Activated B cell treated with CpG ODN at 0.5 μM for 24 hours (primary cell): ENCODE measurements around the gene NPR1. TPM values are rescaled to one million over a fixed set of nuclear protein-coding genes. Genes with fewer than 3 reads are reported as not detected.

ENCODE experiments used
- ATAC-seq: fragments of 200-7000 bp; cut with Tn5 transposase; one replicate; pipeline ENCODE4 v1.10.0; 2021; ENCODE audit warnings: low read depth, mild to moderate bottlenecking, moderate library complexity
- CTCF ChIA-PET: fragments of 350-600 bp; sonication (Branson Sonifier 250); formaldehyde crosslinking; loops from one replicate; lab custom pipeline; 2021; ENCODE audit warnings: antibody characterized with exemption; lab: Charles Lee
- POLR2A ChIA-PET: fragments of 350-600 bp; sonication (Branson Sonifier 250); formaldehyde crosslinking; loops from one replicate; lab custom pipeline; 2021; ENCODE audit warnings: antibody characterized with exemption; lab: Charles Lee
- DNase-seq: peaks from one replicate; pipeline ENCODE4 v3.0.0; 2022
- H3K27ac Mint-ChIP-seq: one replicate; pipeline ENCODE4 v1.8.0; 2020; ENCODE audit warnings: mixed read lengths
- H3K27me3 Mint-ChIP-seq: one replicate; pipeline ENCODE4 v1.8.0; 2021; ENCODE audit warnings: mixed read lengths
- H3K36me3 Mint-ChIP-seq: one replicate; pipeline ENCODE4 v1.8.0; 2021; ENCODE audit warnings: low read depth, mixed read lengths
- H3K4me1 Mint-ChIP-seq: one replicate; pipeline ENCODE4 v1.8.0; 2021; ENCODE audit warnings: mixed read lengths
- H3K4me3 Mint-ChIP-seq: one replicate; pipeline ENCODE4 v1.8.0; 2020; ENCODE audit warnings: mild to moderate bottlenecking, mixed read lengths
- H3K9me3 Mint-ChIP-seq: one replicate; pipeline ENCODE4 v1.8.0; 2020; ENCODE audit warnings: mixed read lengths
- CTCF ChIP-seq: fragments of 200-600 bp; IDR thresholded peaks from one replicate; pipeline ENCODE4 v1.8.0; 2022; ENCODE audit warnings: antibody characterized with exemption, mild to moderate bottlenecking
- intact Hi-C: fragments of 100-400 bp; cut with micrococcal nuclease; formaldehyde crosslinking; loops from one replicate; pipeline ENCODE4 v1.15.1; 2024
- total RNA-seq: library from RNA; stranded (reverse); gene quantifications from 2 replicates; pipeline ENCODE4 v1.2.3, GENCODE V29; 2022

Gene NPR1
- total RNA-seq, 1 donor from 2014 or later, result 0.82 TPM

DNA sequence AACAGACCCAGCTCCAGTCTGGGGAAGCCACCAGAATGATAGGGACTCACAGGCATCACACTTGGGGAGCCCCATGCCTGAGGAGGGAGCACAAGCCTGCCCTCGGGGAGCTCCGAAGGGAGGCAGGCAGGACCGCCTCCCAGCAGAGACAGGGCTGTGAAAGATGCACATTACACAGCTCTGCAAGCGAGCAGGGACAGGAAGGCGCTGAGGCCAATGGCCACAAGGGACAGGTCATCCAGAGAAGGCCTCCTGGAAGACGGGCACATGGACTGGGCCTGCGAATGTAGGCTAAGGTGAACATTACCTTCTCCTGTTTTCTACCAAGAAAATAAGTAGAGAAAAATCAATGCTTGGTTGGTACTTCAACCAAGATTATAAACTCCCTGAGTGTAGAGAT is 4.2 kb downstream of the NPR1 start:
- CTCF ChIA-PET, result interaction anchor here (0.7 kb wide), 1 partner anchor 114 kb away, joined by 3 read pairs; no protein-coding TSS in a partner anchor
- intact Hi-C loops, result no loop called here
- H3K27me3 Mint-ChIP-seq, result peaks cover 43% of the 10 kb centered on the region

DNA sequence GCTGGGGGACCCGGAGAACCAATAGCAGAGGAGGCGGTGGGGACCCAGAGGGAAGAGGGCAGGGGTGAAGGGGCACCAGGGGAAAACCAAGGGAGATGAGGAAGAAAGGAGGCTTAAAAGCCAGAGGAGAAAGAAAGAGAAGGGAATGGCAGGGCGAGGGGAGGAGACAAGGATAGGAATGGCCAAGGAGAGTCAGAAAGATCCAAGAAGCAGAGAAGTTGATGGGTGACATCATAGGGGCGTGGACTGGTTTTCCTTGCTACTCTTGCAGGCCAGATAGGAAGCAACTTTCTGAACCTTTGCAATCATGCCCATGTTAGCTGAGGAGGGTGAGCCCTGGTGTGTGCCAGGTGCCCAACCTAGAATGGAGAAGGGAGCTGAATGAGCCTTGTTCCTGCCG is 5.4 kb downstream of the NPR1 start:
- DNase-seq (no peak), ATAC-seq (no peak)
- Mint-ChIP-seq H3K27me3 (peaks cover 37% of the 10 kb centered on the region), H3K9me3 (no peaks in the 10 kb centered on the region), H3K4me3 (no peak overlapping the region), H3K4me1 (peaks cover 14% of the 10 kb centered on the region), H3K27ac (no peak overlapping the region), H3K36me3 (no peaks in the 10 kb centered on the region)
- ChIA-PET POLR2A (no interaction called here), CTCF (no interaction called here)
- intact Hi-C loops, result no loop called here
- TF ChIP-seq CTCF, result no peak

More for the DNA sequence above, 4.2 kb downstream of the NPR1 start:
- no peak for TF ChIP-seq CTCF
- DNase-seq, result no peak
- H3K27ac Mint-ChIP-seq, result no peak overlapping the region
- H3K4me1 Mint-ChIP-seq, result peaks cover 18% of the 10 kb centered on the region
- no peaks in the 10 kb centered on the region for H3K9me3 Mint-ChIP-seq
- no peak for ATAC-seq
- POLR2A ChIA-PET, result interaction anchor here (0.6 to 0.9 kb wide), 2 partner anchors 7 to 45 kb away, joined by 3 to 5 read pairs; partner anchors contain the start of gene INTS3
- H3K36me3 Mint-ChIP-seq, result no peaks in the 10 kb centered on the region
- no peak overlapping the region for H3K4me3 Mint-ChIP-seq

DNA sequence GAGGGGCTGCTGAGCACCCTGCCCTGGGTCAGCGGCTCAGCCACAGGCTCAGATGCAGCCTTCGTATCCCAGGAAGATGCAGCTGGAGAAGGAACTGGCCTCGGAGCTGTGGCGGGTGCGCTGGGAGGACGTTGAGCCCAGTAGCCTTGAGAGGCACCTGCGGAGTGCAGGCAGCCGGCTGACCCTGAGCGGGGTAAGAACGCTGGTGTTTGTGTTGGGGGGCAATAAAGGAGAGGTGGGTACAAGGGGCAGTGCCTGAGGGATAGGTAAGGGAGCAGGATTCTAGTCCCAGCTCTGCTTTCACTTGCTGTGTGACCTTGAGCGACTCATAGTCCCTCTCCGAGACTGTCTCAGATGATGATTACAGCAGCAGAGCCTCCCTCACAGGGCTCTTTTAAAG is 6.4 kb downstream of the NPR1 start:
- no peaks in the 10 kb centered on the region for H3K9me3 Mint-ChIP-seq
- H3K27me3 Mint-ChIP-seq, result peaks cover 35% of the 10 kb centered on the region
- H3K36me3 Mint-ChIP-seq, result no peaks in the 10 kb centered on the region
- CTCF ChIA-PET, result no interaction called here
- no peak for DNase-seq
- no peak for TF ChIP-seq CTCF
- POLR2A ChIA-PET, result no interaction called here
- ATAC-seq, result no peak
- no peak overlapping the region for H3K4me3 Mint-ChIP-seq
- H3K27ac Mint-ChIP-seq, result no peak overlapping the region
- peaks cover 10% of the 10 kb centered on the region for H3K4me1 Mint-ChIP-seq
- intact Hi-C loops, result no loop called here

DNA sequence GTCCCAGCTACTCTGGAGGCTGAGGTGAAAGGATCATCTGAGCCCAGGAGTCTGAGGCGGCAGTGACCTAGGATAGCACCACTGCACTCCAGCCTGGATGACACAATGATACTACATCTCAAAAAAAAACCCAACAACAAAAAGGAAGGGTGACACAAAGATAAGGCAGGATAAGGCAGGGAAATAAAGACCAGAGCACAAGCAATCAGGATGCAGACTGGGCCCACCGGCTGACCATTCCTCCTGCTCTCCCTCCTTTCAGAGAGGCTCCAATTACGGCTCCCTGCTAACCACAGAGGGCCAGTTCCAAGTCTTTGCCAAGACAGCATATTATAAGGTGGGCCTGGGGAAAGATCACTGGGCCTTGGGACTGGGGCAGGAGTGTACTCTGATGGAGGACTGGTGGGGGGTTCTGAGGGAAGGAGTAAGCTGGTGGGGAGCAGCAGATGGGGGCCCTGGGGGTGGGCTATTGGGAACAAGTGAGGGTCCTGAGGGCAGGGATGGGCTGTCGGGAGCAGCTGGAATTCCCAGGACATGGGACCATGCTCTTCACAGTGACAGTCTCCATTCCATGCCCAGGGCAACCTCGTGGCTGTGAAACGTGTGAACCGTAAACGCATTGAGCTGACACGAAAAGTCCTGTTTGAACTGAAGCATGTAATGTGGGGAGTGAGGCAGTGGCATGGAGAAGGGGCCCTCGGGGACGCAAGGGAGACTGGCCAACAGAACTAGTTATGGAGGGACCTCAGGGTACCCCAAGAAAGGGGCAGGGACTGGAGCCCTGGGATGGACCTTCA is 7.3 kb downstream of the NPR1 start:
- ATAC-seq (no peak), DNase-seq (no peak)
- peaks cover 29% of the 10 kb centered on the region for H3K27me3 Mint-ChIP-seq
- H3K36me3 Mint-ChIP-seq, result no peaks in the 10 kb centered on the region
- intact Hi-C loops, result no loop called here
- H3K27ac Mint-ChIP-seq, result no peak overlapping the region
- peaks cover 7% of the 10 kb centered on the region for H3K4me1 Mint-ChIP-seq
- no peaks in the 10 kb centered on the region for H3K9me3 Mint-ChIP-seq
- CTCF ChIA-PET, result no interaction called here
- no peak for TF ChIP-seq CTCF
- POLR2A ChIA-PET, result no interaction called here
- no peak overlapping the region for H3K4me3 Mint-ChIP-seq

DNA sequence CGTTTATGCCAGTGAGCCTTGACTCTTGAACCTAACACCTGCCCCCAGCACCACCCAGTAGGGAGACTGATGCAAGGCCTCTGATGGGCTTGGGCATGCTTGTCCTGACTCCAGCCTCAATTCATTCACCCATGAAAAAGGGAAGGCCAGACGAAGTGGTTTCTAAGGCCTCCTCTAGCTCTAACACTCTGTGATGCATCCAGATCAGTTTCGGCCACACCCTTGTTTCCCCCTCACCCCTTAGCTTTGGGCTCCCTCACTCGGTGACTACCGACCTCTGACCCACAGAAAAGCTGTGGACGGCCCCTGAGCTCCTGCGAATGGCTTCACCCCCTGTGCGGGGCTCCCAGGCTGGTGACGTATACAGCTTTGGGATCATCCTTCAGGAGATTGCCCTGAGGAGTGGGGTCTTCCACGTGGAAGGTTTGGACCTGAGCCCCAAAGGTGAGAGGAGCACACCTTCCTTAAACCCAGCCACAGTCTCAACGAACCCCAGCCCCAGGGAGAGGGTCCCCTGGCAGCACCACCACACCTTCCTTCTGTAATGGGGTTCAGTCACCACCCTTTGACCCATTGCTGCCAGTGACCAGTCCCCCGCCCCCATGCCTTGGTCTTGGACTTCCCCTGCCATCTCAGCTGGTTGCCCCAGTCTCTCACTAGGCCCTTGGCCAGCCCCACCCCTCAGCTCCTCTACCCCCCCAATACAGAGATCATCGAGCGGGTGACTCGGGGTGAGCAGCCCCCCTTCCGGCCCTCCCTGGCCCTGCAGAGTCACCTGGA is 9.0 kb downstream of the NPR1 start:
- Mint-ChIP-seq H3K9me3 (no peaks in the 10 kb centered on the region), H3K27ac (no peak overlapping the region), H3K4me1 (peaks cover 7% of the 10 kb centered on the region), H3K36me3 (no peaks in the 10 kb centered on the region), H3K27me3 (peaks cover 19% of the 10 kb centered on the region), H3K4me3 (no peak overlapping the region)
- ATAC-seq (no peak), DNase-seq (no peak)
- CTCF ChIA-PET, result no interaction called here
- intact Hi-C loops, result no loop called here
- POLR2A ChIA-PET, result interaction anchor here (0.8 kb wide), 1 partner anchor 40 kb away, joined by 3 read pairs; the partner anchor contains the start of gene INTS3
- TF ChIP-seq CTCF, result no peak
